ENCODE data around the gene ATG5. TPM values are rescaled to one million over a fixed set of nuclear protein-coding genes. Genes with fewer than 3 reads are reported as not detected.

ATG5 gene
- total RNA-seq, 1 experiment from 2014 or later = 26.9 TPM

DNA sequence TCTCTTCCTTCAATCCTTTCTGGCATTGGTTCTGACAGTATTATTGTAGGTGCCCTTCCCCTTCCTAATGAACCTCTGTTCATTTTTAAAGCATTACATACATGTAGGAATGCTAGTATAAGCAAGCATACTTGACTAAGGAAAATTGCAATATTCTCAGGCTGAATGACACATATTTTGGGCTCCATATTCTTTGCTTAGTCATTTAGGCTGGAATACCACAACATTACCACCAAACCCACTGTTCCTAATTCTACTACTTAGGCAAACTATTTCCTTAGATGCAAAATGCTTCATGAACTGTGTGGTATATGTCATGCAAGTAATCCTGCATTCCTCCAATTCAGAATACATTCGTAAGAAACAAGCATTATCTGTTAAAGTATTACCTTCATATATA, 125.6 kb downstream of the ATG5 start:
- Mint-ChIP-seq H3K4me3 (ENCODE audit: unreplicated experiment) (no peak overlapping the region), H3K4me1 (ENCODE audit: low read depth, unreplicated experiment) (peaks cover 7% of the 10 kb centered on the region), H3K9me3 (ENCODE audit: unreplicated experiment) (no peaks in the 10 kb centered on the region), H3K27ac (ENCODE audit: unreplicated experiment) (no peak overlapping the region), H3K27me3 (ENCODE audit: insufficient read depth, unreplicated experiment) (no peaks in the 10 kb centered on the region), H3K36me3 (ENCODE audit: insufficient read depth, unreplicated experiment) (peaks cover 9% of the 10 kb centered on the region)
- CTCF ChIA-PET = no interaction called here
- Histone ChIP-seq H3K27me3 (replicated peaks; ENCODE audit: control insufficient read depth, insufficient read depth, low read length) (no peaks in the 10 kb centered on the region), H3K4me1 (no peaks in the 10 kb centered on the region), H3K4me3 (ENCODE audit: low read depth, low read length) (no peak overlapping the region), H3K36me3 (ENCODE audit: control insufficient read depth, insufficient read depth, low read length) (no peaks in the 10 kb centered on the region), H3K9me3 (no peaks in the 10 kb centered on the region; the same call in 1 of the 2 replicates)
- intact Hi-C loops (cut with micrococcal nuclease; ENCODE audit: unreplicated experiment) = no loop called here
- TF ChIP-seq, protein P1, sequence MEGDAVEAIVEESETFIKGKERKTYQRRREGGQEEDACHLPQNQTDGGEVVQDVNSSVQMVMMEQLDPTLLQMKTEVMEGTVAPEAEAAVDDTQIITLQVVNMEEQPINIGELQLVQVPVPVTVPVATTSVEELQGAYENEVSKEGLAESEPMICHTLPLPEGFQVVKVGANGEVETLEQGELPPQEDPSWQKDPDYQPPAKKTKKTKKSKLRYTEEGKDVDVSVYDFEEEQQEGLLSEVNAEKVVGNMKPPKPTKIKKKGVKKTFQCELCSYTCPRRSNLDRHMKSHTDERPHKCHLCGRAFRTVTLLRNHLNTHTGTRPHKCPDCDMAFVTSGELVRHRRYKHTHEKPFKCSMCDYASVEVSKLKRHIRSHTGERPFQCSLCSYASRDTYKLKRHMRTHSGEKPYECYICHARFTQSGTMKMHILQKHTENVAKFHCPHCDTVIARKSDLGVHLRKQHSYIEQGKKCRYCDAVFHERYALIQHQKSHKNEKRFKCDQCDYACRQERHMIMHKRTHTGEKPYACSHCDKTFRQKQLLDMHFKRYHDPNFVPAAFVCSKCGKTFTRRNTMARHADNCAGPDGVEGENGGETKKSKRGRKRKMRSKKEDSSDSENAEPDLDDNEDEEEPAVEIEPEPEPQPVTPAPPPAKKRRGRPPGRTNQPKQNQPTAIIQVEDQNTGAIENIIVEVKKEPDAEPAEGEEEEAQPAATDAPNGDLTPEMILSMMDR (IDR thresholded peaks at IDR 0.05; ENCODE audit: insufficient read depth in 1 of 2, low read depth in 1 of 2, low read length in 1 of 2, severe bottlenecking in 1 of 2, unreplicated experiment in 1 of 2) = no peak
- DNase-seq = no peak
- BruUV-seq (replicated peaks) = no TSS peak
- POLR2A ChIA-PET = no interaction called here

DNA sequence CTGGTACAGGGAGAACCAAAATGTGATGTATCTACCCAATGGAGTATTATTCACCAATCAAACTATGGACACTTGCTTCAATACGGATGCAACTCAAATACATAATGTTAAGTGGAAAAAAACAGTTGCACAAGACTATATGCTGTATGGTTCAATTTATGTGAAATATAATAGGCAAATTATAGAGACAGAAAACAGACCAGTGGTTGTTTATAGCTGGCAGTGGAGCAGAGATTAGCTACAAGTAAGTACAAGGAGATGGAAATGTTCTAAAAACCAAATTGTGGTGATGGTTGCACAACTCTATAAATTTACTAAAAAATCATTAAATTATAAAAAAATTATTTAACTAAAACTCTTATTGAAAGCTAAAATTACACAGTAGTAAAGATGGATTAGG, 126.2 kb downstream of the ATG5 start:
- TF ChIP-seq, protein P1 (IDR thresholded peaks at IDR 0.05; ENCODE audit: insufficient read depth in 1 of 2, low read depth in 1 of 2, low read length in 1 of 2, severe bottlenecking in 1 of 2, unreplicated experiment in 1 of 2) = no peak
- Histone ChIP-seq H3K27me3 (replicated peaks; ENCODE audit: control insufficient read depth, insufficient read depth, low read length) (no peaks in the 10 kb centered on the region), H3K4me1 (no peaks in the 10 kb centered on the region), H3K4me3 (ENCODE audit: low read depth, low read length) (no peak overlapping the region), H3K9me3 (no peaks in the 10 kb centered on the region; the same call in 1 of the 2 replicates), H3K36me3 (ENCODE audit: control insufficient read depth, insufficient read depth, low read length) (no peaks in the 10 kb centered on the region)
- Mint-ChIP-seq H3K4me3 (ENCODE audit: unreplicated experiment) (no peak overlapping the region), H3K9me3 (ENCODE audit: unreplicated experiment) (no peaks in the 10 kb centered on the region), H3K36me3 (ENCODE audit: insufficient read depth, unreplicated experiment) (peaks cover 9% of the 10 kb centered on the region), H3K4me1 (ENCODE audit: low read depth, unreplicated experiment) (peaks cover 7% of the 10 kb centered on the region), H3K27me3 (ENCODE audit: insufficient read depth, unreplicated experiment) (no peaks in the 10 kb centered on the region), H3K27ac (ENCODE audit: unreplicated experiment) (no peak overlapping the region)
- DNase-seq = no peak
- intact Hi-C loops (cut with micrococcal nuclease; ENCODE audit: unreplicated experiment) = no loop called here
- ChIA-PET POLR2A (no interaction called here), CTCF (no interaction called here)
- BruUV-seq (replicated peaks) = no TSS peak

DNA sequence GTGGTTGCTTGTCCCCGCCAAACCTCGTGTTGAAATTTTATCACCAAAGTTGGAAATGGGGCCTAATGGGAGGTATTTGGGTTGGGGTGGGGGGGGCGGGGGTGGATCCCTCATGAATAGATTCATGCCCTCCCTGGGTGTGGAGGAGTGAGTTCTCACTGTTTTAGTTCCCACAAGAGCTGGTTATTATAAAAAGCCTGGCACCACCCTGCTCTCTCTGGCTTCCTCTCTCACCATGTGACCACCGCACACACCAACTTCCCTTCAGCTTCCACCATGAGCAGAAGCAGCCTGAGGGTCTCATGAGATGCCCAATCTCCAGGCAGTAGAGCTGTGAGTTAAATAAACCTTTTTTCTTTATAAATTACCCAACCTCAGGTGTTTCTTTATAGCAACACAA, 128.1 kb downstream of the ATG5 start:
- ChIA-PET CTCF (no interaction called here), POLR2A (no interaction called here)
- TF ChIP-seq, protein P1 (IDR thresholded peaks at IDR 0.05; ENCODE audit: insufficient read depth in 1 of 2, low read depth in 1 of 2, low read length in 1 of 2, severe bottlenecking in 1 of 2, unreplicated experiment in 1 of 2) = no peak
- Histone ChIP-seq H3K36me3 (ENCODE audit: control insufficient read depth, insufficient read depth, low read length) (no peaks in the 10 kb centered on the region), H3K27me3 (replicated peaks; ENCODE audit: control insufficient read depth, insufficient read depth, low read length) (no peaks in the 10 kb centered on the region), H3K4me1 (no peaks in the 10 kb centered on the region), H3K4me3 (ENCODE audit: low read depth, low read length) (no peak overlapping the region), H3K9me3 (no peaks in the 10 kb centered on the region; the same call in 1 of the 2 replicates)
- intact Hi-C loops (cut with micrococcal nuclease; ENCODE audit: unreplicated experiment) = no loop called here
- no peak for DNase-seq
- Mint-ChIP-seq H3K4me1 (ENCODE audit: low read depth, unreplicated experiment) (peaks cover 7% of the 10 kb centered on the region), H3K27ac (ENCODE audit: unreplicated experiment) (no peak overlapping the region), H3K36me3 (ENCODE audit: insufficient read depth, unreplicated experiment) (peaks cover 9% of the 10 kb centered on the region), H3K4me3 (ENCODE audit: unreplicated experiment) (no peak overlapping the region), H3K27me3 (ENCODE audit: insufficient read depth, unreplicated experiment) (no peaks in the 10 kb centered on the region), H3K9me3 (ENCODE audit: unreplicated experiment) (no peaks in the 10 kb centered on the region)
- BruUV-seq (replicated peaks) = no TSS peak

Data from Caco-2 (cell line).